SK-N-SH (cell line): ENCODE measurements around the gene CD96. TPM values are rescaled to one million over a fixed set of nuclear protein-coding genes. Genes with fewer than 3 reads are reported as not detected.

Experiments used
- CTCF ChIA-PET: fragments of 300-600, 350-600 bp; formaldehyde crosslinking; extraction: SDS; loops from one replicate; lab custom pipeline; 2021; lab: Yijun Ruan, JAX
- POLR2A ChIA-PET: fragments of 350-600 bp; sonication (Branson Sonifier 250); formaldehyde crosslinking; extraction: SDS; loops from one replicate; lab custom pipeline; 2020; ENCODE audit warnings: antibody characterized with exemption, inconsistent platforms; lab: Yijun Ruan, JAX
- DNase-seq: peaks from one replicate; pipeline ENCODE4 v3.0.0; 2012
- H2AFZ ChIP-seq: fragments of 200-600 bp; sonication (generic); 2 replicates; pipeline ENCODE4 v1.8.1; 2016; ENCODE audit warnings: antibody characterized with exemption, mild to moderate bottlenecking, low read depth
- H3F3A ChIP-seq: fragments of 200-600 bp; sonication (generic); replicated peaks from 2 replicates; pipeline ENCODE3; 2016; ENCODE audit warnings: antibody characterized with exemption, mild to moderate bottlenecking; ENCODE audit not compliant: insufficient read depth
- H3K27ac ChIP-seq, 2 experiments: fragments of 200-500 bp in 1 of 2; fragments of 200-600 bp in 1 of 2; sonication (Bioruptor generic) in 1 of 2; sonication (generic), shearing (Covaris generic) in 1 of 2; 2 replicates each; pipeline versions ENCODE4 v1.5.1 to v1.6.1; 2014 to 2016; ENCODE audit warnings: low read depth in 2 of 2, inconsistent platforms in 1 of 2, low read length in 1 of 2, mild to moderate bottlenecking in 1 of 2, mixed read lengths in 1 of 2
- H3K27me3 ChIP-seq: fragments of 200-600 bp; sonication (generic), shearing (Covaris generic); 2 replicates; pipeline ENCODE4 v1.6.1; 2016; ENCODE audit warnings: mixed run types; ENCODE audit not compliant: insufficient read depth
- H3K36me3 ChIP-seq, 2 experiments: fragments of 200-500 bp in 1 of 2; fragments of 200-600 bp in 1 of 2; sonication (Bioruptor generic) in 1 of 2; sonication (generic) in 1 of 2; replicated peaks in 1 of 2; 2 replicates each; pipeline versions ENCODE3 to v1.5.1; 2014 to 2016; ENCODE audit warnings: low read length in 1 of 2, mild to moderate bottlenecking in 1 of 2; ENCODE audit not compliant: insufficient read depth in 2 of 2, control insufficient read depth in 1 of 2
- H3K4me1 ChIP-seq, 2 experiments: fragments of 200-500 bp in 1 of 2; fragments of 200-600 bp in 1 of 2; sonication (Bioruptor generic) in 1 of 2; sonication (generic), shearing (Covaris generic) in 1 of 2; 2 replicates each; pipeline versions ENCODE4 v1.5.1 to v1.6.1; 2014 to 2016; ENCODE audit warnings: low read depth in 1 of 2, low read length in 1 of 2, mixed run types in 1 of 2; ENCODE audit not compliant: insufficient read depth in 2 of 2, control insufficient read depth in 1 of 2
- H3K4me2 ChIP-seq: fragments of 200-600 bp; sonication (generic), shearing (Covaris generic); 2 replicates; pipeline ENCODE4 v1.6.1; 2017; ENCODE audit warnings: mixed run types
- H3K4me3 ChIP-seq, 2 experiments: fragments of 200-500 bp in 1 of 2; fragments of 200-600 bp in 1 of 2; sonication (Bioruptor generic) in 1 of 2; sonication (generic), shearing (Covaris generic) in 1 of 2; 2 replicates each; pipeline versions ENCODE4 v1.5.1 to v1.8.1; 2014 to 2016; ENCODE audit warnings: low read depth in 2 of 2, inconsistent platforms in 1 of 2, low read length in 1 of 2, mild to moderate bottlenecking in 1 of 2, mixed read lengths in 1 of 2, moderate library complexity in 1 of 2
- H3K79me2 ChIP-seq: fragments of 200-600 bp; sonication (generic); 2 replicates; pipeline ENCODE4 v1.8.1; 2017; ENCODE audit warnings: mild to moderate bottlenecking; ENCODE audit not compliant: insufficient read depth
- H3K9ac ChIP-seq: fragments of 200-600 bp; sonication (generic); 2 replicates; pipeline ENCODE4 v1.6.1; 2017; ENCODE audit warnings: mixed run types
- H3K9me2 ChIP-seq: fragments of 200-600 bp; sonication (generic); 2 replicates; pipeline ENCODE4 v1.6.1; 2017; ENCODE audit warnings: mixed run types
- H3K9me3 ChIP-seq: fragments of 200-600 bp; sonication (generic); 2 replicates; pipeline ENCODE4 v1.6.1; 2017; ENCODE audit warnings: mixed run types, mild to moderate bottlenecking, moderate library complexity
- H4K20me1 ChIP-seq: fragments of 200-600 bp; sonication (generic); 2 replicates; pipeline ENCODE4 v1.6.1; 2017; ENCODE audit warnings: mild to moderate bottlenecking, mixed run types; ENCODE audit not compliant: insufficient read depth
- CTCF ChIP-seq: fragments of 200-600 bp; sonication (generic); IDR thresholded peaks from 2 replicates; pipeline ENCODE4 v1.6.1; 2017; ENCODE audit warnings: antibody characterized with exemption, mild to moderate bottlenecking, moderate library complexity
- ELF1 ChIP-seq: IDR thresholded peaks from 2 replicates; pipeline ENCODE4 v1.4.0; 2012
- EP300 ChIP-seq, 2 experiments: IDR thresholded peaks; 2 replicates each; pipeline versions ENCODE4 v1.4.0 to v1.6.1; 2012; ENCODE audit warnings: borderline replicate concordance in 1 of 2, low read depth in 1 of 2, low read length in 1 of 2
- EZH2phosphoT487 ChIP-seq: fragments of 200-600 bp; sonication (generic); IDR thresholded peaks from 2 replicates; pipeline ENCODE4 v1.6.1; 2017; ENCODE audit warnings: low read depth, mixed run types, mild to moderate bottlenecking, antibody characterized with exemption, moderate library complexity, borderline replicate concordance
- FOXM1 ChIP-seq: IDR thresholded peaks from 2 replicates; pipeline ENCODE4 v1.4.0; 2012; ENCODE audit warnings: low read depth, mild to moderate bottlenecking
- GATA2 ChIP-seq: sonication (generic); formaldehyde crosslinking; IDR thresholded peaks from 2 replicates; pipeline ENCODE4 v1.5.0; 2020; ENCODE audit warnings: mild to moderate bottlenecking, missing genetic modification reagents
- IRF3 ChIP-seq: fragments of 150-350 bp; IDR thresholded peaks from 2 replicates; pipeline ENCODE4 v1.6.1; 2016; ENCODE audit warnings: mild to moderate bottlenecking, low read depth, low read length
- MAX ChIP-seq: IDR thresholded peaks from 2 replicates; pipeline ENCODE4 v1.4.0; 2012; ENCODE audit warnings: low read depth
- MEF2A ChIP-seq: IDR thresholded peaks from 2 replicates; pipeline ENCODE4 v1.4.0; 2012; ENCODE audit warnings: low read depth, borderline replicate concordance
- MXI1 ChIP-seq: IDR thresholded peaks from 2 replicates; pipeline ENCODE4 v1.6.1; 2012; ENCODE audit warnings: mild to moderate bottlenecking, low read depth, low read length, improper control_type of control experiment
- NFIC ChIP-seq: IDR thresholded peaks from 2 replicates; pipeline ENCODE4 v1.4.0; 2012; ENCODE audit warnings: borderline replicate concordance
- PBX3 ChIP-seq: IDR thresholded peaks from 2 replicates; pipeline ENCODE4; 2012
- RAD21 ChIP-seq: IDR thresholded peaks from 2 replicates; pipeline ENCODE4 v1.6.1; 2012; ENCODE audit warnings: mild to moderate bottlenecking, low read length
- REST ChIP-seq: IDR thresholded peaks from 2 replicates; pipeline ENCODE4 v1.6.1; 2012; ENCODE audit warnings: mild to moderate bottlenecking, low read depth, low read length, moderate library complexity
- RXRA ChIP-seq: IDR thresholded peaks from 2 replicates; pipeline ENCODE4 v1.4.0; 2012; ENCODE audit warnings: low read depth, mild to moderate bottlenecking, borderline replicate concordance
- SIN3A ChIP-seq: IDR thresholded peaks from 2 replicates; pipeline ENCODE4 v1.6.1; 2012; ENCODE audit warnings: low read depth, mild to moderate bottlenecking, low read length, moderate library complexity, borderline replicate concordance
- SMC3 ChIP-seq: IDR thresholded peaks from 2 replicates; pipeline ENCODE4 v1.6.1; 2012; ENCODE audit warnings: low read depth, low read length, improper control_type of control experiment
- TAF1 ChIP-seq: IDR thresholded peaks from 2 replicates; pipeline ENCODE4 v1.6.1; 2012; ENCODE audit warnings: low read depth, mild to moderate bottlenecking, low read length, moderate library complexity, borderline replicate concordance
- TEAD4 ChIP-seq: IDR thresholded peaks from 2 replicates; pipeline ENCODE4 v1.4.0; 2012; ENCODE audit warnings: mild to moderate bottlenecking, borderline replicate concordance; ENCODE audit not compliant: insufficient read depth
- USF2 ChIP-seq: fragments of 150-350 bp; IDR thresholded peaks from 2 replicates; pipeline ENCODE4 v1.6.1; 2017; ENCODE audit warnings: antibody characterized with exemption, low read length, low read depth, borderline replicate concordance
- WGBS: methylation state at CpG from one replicate; pipeline ENCODE4 v1.1.6; 2017; ENCODE audit warnings: low lambda C conversion rate; 5-methylcytosine and 5-hydroxymethylcytosine counted together
- polyA plus RNA-seq, 3 experiments: library from polyadenylated mRNA; depleted of rRNA; stranded (reverse); fragments of >200 nt; gene quantifications; 2 replicates each; pipeline ENCODE4 v1.2.3, GENCODE V29; 2012

CD96 gene
- polyA plus RNA-seq, 1 of the 3 experiments (the other 2 are of a cell fraction) = 0.02 TPM

- no peak for DNase-seq
- POLR2A ChIA-PET = no interaction called here
- H3K27ac ChIP-seq = no peak overlapping the region
- no peak overlapping the region for H3K4me3 ChIP-seq
- H3K9me2 ChIP-seq = 0 out of 2 replicates have a peak, but pooled peaks cover 2% of the 10 kb centered on the region
- no peak for TF ChIP-seq USF2
- no peak for TF ChIP-seq PBX3
- no peak for TF ChIP-seq MAX
- no peak for TF ChIP-seq EP300 (IDR thresholded peaks at IDR 0.05; ENCODE audit: borderline replicate concordance in 1 of 2, low read depth in 1 of 2, low read length in 1 of 2)
- TF ChIP-seq CTCF = no peak
- no peak for TF ChIP-seq RAD21
- no peak for TF ChIP-seq SMC3
- no peak for TF ChIP-seq TEAD4
- TF ChIP-seq EZH2phosphoT487 = no peak
- no peak for TF ChIP-seq FOXM1
- no peak for TF ChIP-seq ELF1
- TF ChIP-seq MXI1 = no peak
- no peak for TF ChIP-seq NFIC
- TF ChIP-seq SIN3A = no peak
- TF ChIP-seq TAF1 = no peak
- no peak for TF ChIP-seq REST
- TF ChIP-seq IRF3 = no peak
- TF ChIP-seq GATA2 (CRISPR knock-in tag) = no peak
- TF ChIP-seq MEF2A = no peak
- no peak for TF ChIP-seq RXRA
- H2AFZ ChIP-seq = no peak overlapping the region
- H4K20me1 ChIP-seq = no peaks in the 10 kb centered on the region
- no peak overlapping the region for H3K4me2 ChIP-seq
- H3K9me3 ChIP-seq = no peaks in the 10 kb centered on the region
- CTCF ChIA-PET = interaction anchor here (0.7 kb wide), 1 partner anchor 506 kb away, joined by 3 read pairs; no protein-coding TSS in a partner anchor
- WGBS = 44% methylated on average over 4 of the region's 4 CpGs
- H3K27me3 ChIP-seq = no peaks in the 10 kb centered on the region
- H3K79me2 ChIP-seq = no peaks in the 10 kb centered on the region
- H3K36me3 ChIP-seq = no peaks in the 10 kb centered on the region
- H3K4me1 ChIP-seq = no peaks in the 10 kb centered on the region
- H3F3A ChIP-seq = no peaks in the 10 kb centered on the region
- no peak overlapping the region for H3K9ac ChIP-seq
Observed at GRCh38 chr3:111531446-111531845, 10.6 kb upstream of the CD96 start.
